HUDEP-2 (cell line): ENCODE results near the gene C1QL2.

Experiments
- DNase-seq, 76 experiments: peaks; one replicate each; lab custom pipeline; 2025; ENCODE audit not compliant: unreplicated experiment in 76 of 76; lab: John Stamatoyannopoulos, UW

C1QL2 gene

GRCh38 chr2:119158563-119159347, at the start of gene C1QL2:
TSS of gene C1QL2 (minus strand) at chr2:119158751. CDS start at chr2:119158269, 482 bp downstream.
- peak in 7 of 76 experiments; percentile 1 to 20 (median 4) for DNase-seq

- DNase-seq, result no peak
Observed at GRCh38 chr2:119207447-119207846, 48.9 kb upstream of the C1QL2 start.

- DNase-seq, result no peak
Observed at GRCh38 chr2:119206201-119206600, 47.6 kb upstream of the C1QL2 start.

- no peak for DNase-seq
Observed at GRCh38 chr2:119205001-119205706, 46.6 kb upstream of the C1QL2 start.

GRCh38 chr2:119204525-119204924, 46.0 kb upstream of the C1QL2 start:
- DNase-seq, result no peak

- no peak for DNase-seq
Observed at GRCh38 chr2:119202610-119203310, 44.2 kb upstream of the C1QL2 start.

GRCh38 chr2:119201815-119202214, 43.3 kb upstream of the C1QL2 start:
- no peak for DNase-seq

- DNase-seq, result no peak
Observed at GRCh38 chr2:119198240-119198840, 39.8 kb upstream of the C1QL2 start.

- DNase-seq, result no peak
Observed at GRCh38 chr2:119197529-119198239, 39.1 kb upstream of the C1QL2 start.

- no peak for DNase-seq
Observed at GRCh38 chr2:119197126-119197405, 38.5 kb upstream of the C1QL2 start.

GRCh38 chr2:119196301-119197125, 38.0 kb upstream of the C1QL2 start:
- DNase-seq, result no peak

GRCh38 chr2:119195887-119196286, 37.3 kb upstream of the C1QL2 start:
- DNase-seq, result no peak

GRCh38 chr2:119195001-119195400, 36.5 kb upstream of the C1QL2 start:
- no peak for DNase-seq

GRCh38 chr2:119192893-119193292, 34.3 kb upstream of the C1QL2 start:
- DNase-seq, result no peak

- no peak for DNase-seq
Observed at GRCh38 chr2:119190321-119191111, 32.0 kb upstream of the C1QL2 start.

- no peak for DNase-seq
Observed at GRCh38 chr2:119184512-119184911, 26.0 kb upstream of the C1QL2 start.

- DNase-seq, result no peak
Observed at GRCh38 chr2:119181791-119182445, 23.4 kb upstream of the C1QL2 start.

GRCh38 chr2:119181391-119181790, 22.8 kb upstream of the C1QL2 start:
- no peak for DNase-seq

GRCh38 chr2:119180892-119181291, 22.3 kb upstream of the C1QL2 start:
- DNase-seq, result no peak
